ENCODE measurements around the gene SUGP1. TPM values are rescaled to one million over a fixed set of nuclear protein-coding genes. Genes with fewer than 3 reads are reported as not detected.

Gene SUGP1
- total and polyA plus RNA-seq, 2 of the 4 experiments (the other 2 are of a cell fraction) = 33.2 to 35.8 TPM

DNA sequence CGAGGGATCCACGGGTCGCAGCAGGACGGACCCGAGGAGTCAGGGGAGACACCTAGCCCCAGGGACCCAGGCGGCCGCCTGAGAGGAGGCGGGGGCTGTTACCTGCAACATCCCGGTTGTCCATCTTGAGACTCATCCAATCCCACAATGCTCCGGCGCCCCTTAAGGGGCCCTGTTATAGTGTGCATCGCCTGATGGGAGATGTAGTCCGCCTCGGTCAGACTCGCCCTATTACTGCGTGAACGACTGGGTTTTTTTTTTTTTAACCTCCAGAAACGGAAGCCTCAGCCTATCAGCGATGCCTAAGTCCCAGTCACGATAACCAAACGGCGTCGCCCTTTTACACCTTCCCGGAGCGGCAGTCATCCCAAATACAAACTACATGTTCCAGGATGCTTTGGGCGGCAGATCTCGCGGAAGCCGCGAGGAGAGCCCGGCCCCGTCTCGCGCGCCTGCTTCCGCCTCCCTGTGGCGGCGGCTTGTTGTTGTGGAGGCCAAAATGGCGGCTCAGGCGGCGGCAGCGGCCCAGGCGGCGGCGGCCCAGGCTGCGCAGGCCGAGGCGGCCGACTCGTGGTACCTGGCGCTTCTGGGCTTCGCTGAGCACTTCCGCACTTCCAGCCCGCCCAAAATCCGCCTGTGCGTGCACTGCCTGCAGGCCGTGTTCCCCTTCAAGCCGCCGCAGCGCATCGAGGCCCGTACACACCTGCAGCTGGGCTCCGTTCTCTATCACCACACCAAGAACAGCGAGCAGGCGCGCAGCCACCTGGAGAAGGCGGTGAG, at the start of gene SUGP1, which contains the start of gene MAU2 (continued):
- TF ChIP-seq SMC3 (IDR thresholded peaks at IDR 0.05; ENCODE audit: low read depth, low read length) = 0 out of 2 replicates have a peak, but pooled peaks have one; percentile 10
- no peak for TF ChIP-seq CHD1 (IDR thresholded peaks at IDR 0.05; ENCODE audit: low read depth, low read length)
- TF ChIP-seq, protein P1, sequence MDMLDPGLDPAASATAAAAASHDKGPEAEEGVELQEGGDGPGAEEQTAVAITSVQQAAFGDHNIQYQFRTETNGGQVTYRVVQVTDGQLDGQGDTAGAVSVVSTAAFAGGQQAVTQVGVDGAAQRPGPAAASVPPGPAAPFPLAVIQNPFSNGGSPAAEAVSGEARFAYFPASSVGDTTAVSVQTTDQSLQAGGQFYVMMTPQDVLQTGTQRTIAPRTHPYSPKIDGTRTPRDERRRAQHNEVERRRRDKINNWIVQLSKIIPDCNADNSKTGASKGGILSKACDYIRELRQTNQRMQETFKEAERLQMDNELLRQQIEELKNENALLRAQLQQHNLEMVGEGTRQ (IDR thresholded peaks at IDR 0.05; ENCODE audit: low read depth, low read length) = 0 out of 2 replicates have a peak, but pooled peaks have one; percentile 3

DNA sequence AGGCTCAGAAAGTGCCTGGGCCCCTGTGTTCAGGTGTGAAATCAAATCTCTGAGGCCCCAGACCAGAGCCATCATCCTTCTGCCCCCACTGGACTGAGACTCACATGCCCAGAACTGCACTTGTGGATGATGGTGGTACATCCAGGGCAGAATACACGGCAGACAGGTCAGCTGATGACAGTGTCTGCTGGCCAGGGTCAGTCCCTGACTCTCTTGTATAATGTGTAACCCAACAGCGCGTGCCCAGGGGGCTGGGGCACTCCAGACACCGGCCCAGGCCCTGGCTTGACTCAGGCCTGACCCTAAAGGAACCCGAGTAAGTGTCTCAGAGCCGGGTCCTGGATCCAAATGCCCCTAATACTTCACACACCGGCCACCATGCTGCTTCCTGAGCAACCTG, 47.8 kb upstream of the SUGP1 start:
- H2BK120ac ChIP-seq (ENCODE audit: low read depth, low read length) = no peak overlapping the region
- H3K9me3 ChIP-seq (ENCODE audit: control insufficient read depth, insufficient read depth, low read length) = no peaks in the 10 kb centered on the region
- 0 out of 2 replicates have a peak, but pooled peaks cover 3% of the 10 kb centered on the region for H3K9me1 ChIP-seq (ENCODE audit: insufficient read depth, low read length)
- no peaks in the 10 kb centered on the region for H3K27me3 ChIP-seq (ENCODE audit: control insufficient read depth, insufficient read depth, low read length)
- H3K79me1 ChIP-seq (ENCODE audit: low read depth in 1 of 2, low read length in 2 of 2) = no peaks in the 10 kb centered on the region; a peak in 1 of 4 replicates
- H2AFZ ChIP-seq (replicated peaks; ENCODE audit: low read length, poor library complexity) = peak overlapping the region; percentile 43
- 90% methylated on average over 4 of the region's 7 CpGs; no CpG with 5 or more reads in 1 of the 2 experiments for WGBS, 2 experiments (ENCODE audit: extremely low coverage in 2 of 2, insufficient read length in 1 of 2)
- H4K91ac ChIP-seq (ENCODE audit: insufficient read depth, low read depth, low read length) = no peak overlapping the region
- H2BK15ac ChIP-seq (ENCODE audit: low read depth, low read length) = no peak overlapping the region
- no peak overlapping the region for H3K27ac ChIP-seq (ENCODE audit: insufficient read depth, low read length)
- DNase-seq = no peak
- no TSS peak for BruUV-seq (replicated peaks)
- H2AK5ac ChIP-seq (ENCODE audit: low read depth, low read length) = 0 out of 2 replicates have a peak overlapping the region, but pooled peaks have one; percentile 14
- CTCF ChIA-PET = interaction anchor here (0.9 kb wide), 1 partner anchor 121 kb away, joined by 4 read pairs; no protein-coding TSS in a partner anchor
- no peak overlapping the region for H3K18ac ChIP-seq (ENCODE audit: low read depth, low read length)
- no peaks in the 10 kb centered on the region for H4K20me1 ChIP-seq (ENCODE audit: insufficient read depth, low read length)
- ATAC-seq (ENCODE audit: low read depth) = no peak
- H3K56ac ChIP-seq (ENCODE audit: extremely low read depth, insufficient read depth, low read length) = no peak overlapping the region
- H3K4me3 ChIP-seq (ENCODE audit: insufficient read depth, low read depth, low read length) = no peak overlapping the region
- peak overlapping the region; percentile 72 for H2AK9ac ChIP-seq (replicated peaks; ENCODE audit: low read depth, low read length, poor library complexity)
- no peak overlapping the region for H2BK5ac ChIP-seq (ENCODE audit: low read depth, low read length, poor library complexity, severe bottlenecking)
- H4K5ac ChIP-seq (ENCODE audit: low read depth, low read length) = no peak overlapping the region
- no peak overlapping the region for H2BK20ac ChIP-seq (ENCODE audit: low read depth, low read length)
- no peak overlapping the region for H3K23ac ChIP-seq (ENCODE audit: low read depth, low read length)
- H3K4me1 ChIP-seq (ENCODE audit: control insufficient read depth, insufficient read depth, low read length) = peaks cover 5% of the 10 kb centered on the region
- intact Hi-C loops (cut with micrococcal nuclease) = no loop called here
- in situ Hi-C loops (cut with MboI; ENCODE audit: low sequenced_read_pairs) = loop anchor here (5.0 kb wide), 1 partner anchor 124 kb away; no protein-coding TSS in a partner anchor
- H3K36me3 ChIP-seq (ENCODE audit: control insufficient read depth, insufficient read depth, low read length) = no peaks in the 10 kb centered on the region
- H3K14ac ChIP-seq (replicated peaks; ENCODE audit: low read depth, low read length) = no peak overlapping the region
- no peak overlapping the region for H4K8ac ChIP-seq (ENCODE audit: low read depth in 2 of 2, low read length in 2 of 2)
- no peak overlapping the region for H3K4ac ChIP-seq (ENCODE audit: low read depth, low read length)
- H3K4me2 ChIP-seq (ENCODE audit: low read depth, low read length) = no peak overlapping the region
- dilution Hi-C loops (cut with HindIII; ENCODE audit: low sequenced_read_pairs, unreplicated experiment) = no loop called here
- POLR2A ChIA-PET (ENCODE audit: unreplicated experiment) = no interaction called here
- H3K9ac ChIP-seq (ENCODE audit: low read depth, low read length) = no peak overlapping the region
- TF ChIP-seq FOS (IDR thresholded peaks at IDR 0.05; ENCODE audit: low read depth, low read length) = no peak
- TF ChIP-seq NFE2L2 (IDR thresholded peaks at IDR 0.05; ENCODE audit: low read depth, low read length) = no peak
- TF ChIP-seq, protein P1 (IDR thresholded peaks at IDR 0.05; ENCODE audit: low read depth, low read length) = no peak
- TF ChIP-seq BHLHE40 (IDR thresholded peaks at IDR 0.05; ENCODE audit: low read depth, low read length) = no peak
- no peak for TF ChIP-seq RFX5 (IDR thresholded peaks at IDR 0.05; ENCODE audit: low read depth, low read length)
- TF ChIP-seq CEBPB (IDR thresholded peaks at IDR 0.05; ENCODE audit: low read depth, low read length) = no peak
- no peak for TF ChIP-seq POLR2A (IDR thresholded peaks at IDR 0.05; ENCODE audit: low read depth, low read length)
- no peak for TF ChIP-seq MAZ (IDR thresholded peaks at IDR 0.05; ENCODE audit: borderline replicate concordance, low read depth, low read length)
- TF ChIP-seq, protein P2, sequence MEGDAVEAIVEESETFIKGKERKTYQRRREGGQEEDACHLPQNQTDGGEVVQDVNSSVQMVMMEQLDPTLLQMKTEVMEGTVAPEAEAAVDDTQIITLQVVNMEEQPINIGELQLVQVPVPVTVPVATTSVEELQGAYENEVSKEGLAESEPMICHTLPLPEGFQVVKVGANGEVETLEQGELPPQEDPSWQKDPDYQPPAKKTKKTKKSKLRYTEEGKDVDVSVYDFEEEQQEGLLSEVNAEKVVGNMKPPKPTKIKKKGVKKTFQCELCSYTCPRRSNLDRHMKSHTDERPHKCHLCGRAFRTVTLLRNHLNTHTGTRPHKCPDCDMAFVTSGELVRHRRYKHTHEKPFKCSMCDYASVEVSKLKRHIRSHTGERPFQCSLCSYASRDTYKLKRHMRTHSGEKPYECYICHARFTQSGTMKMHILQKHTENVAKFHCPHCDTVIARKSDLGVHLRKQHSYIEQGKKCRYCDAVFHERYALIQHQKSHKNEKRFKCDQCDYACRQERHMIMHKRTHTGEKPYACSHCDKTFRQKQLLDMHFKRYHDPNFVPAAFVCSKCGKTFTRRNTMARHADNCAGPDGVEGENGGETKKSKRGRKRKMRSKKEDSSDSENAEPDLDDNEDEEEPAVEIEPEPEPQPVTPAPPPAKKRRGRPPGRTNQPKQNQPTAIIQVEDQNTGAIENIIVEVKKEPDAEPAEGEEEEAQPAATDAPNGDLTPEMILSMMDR (conservative IDR thresholded peaks at IDR 0.05; ENCODE audit: low read depth, low read length) = no peak
- no peak for TF ChIP-seq RCOR1 (IDR thresholded peaks at IDR 0.05; ENCODE audit: insufficient replicate concordance, low read length)
- TF ChIP-seq SMC3 (IDR thresholded peaks at IDR 0.05; ENCODE audit: low read depth, low read length) = no peak
- TF ChIP-seq CHD1 (IDR thresholded peaks at IDR 0.05; ENCODE audit: low read depth, low read length) = no peak

Measured in IMR-90 (cell line).